Ascending aorta (tissue), 2 donors: ENCODE measurements around the gene NACAD. TPM values are rescaled to one million over a fixed set of nuclear protein-coding genes. Genes with fewer than 3 reads are reported as not detected.
A peak's percentile ranks its signal among the peaks of the same experiment; 100 is the strongest.

Source experiments
- DNase-seq, 2 donors: peaks; one replicate each; pipeline ENCODE4 v3.0.0-alpha.2; 2019; ENCODE audit warnings: low spot score in 2 of 2
- H3K27ac ChIP-seq, 2 donors: fragments of 200-600 bp; sonication (generic); one replicate each; pipeline ENCODE4 v1.5.1; 2016 to 2017; ENCODE audit warnings: mild to moderate bottlenecking in 1 of 2
- H3K27me3 ChIP-seq: fragments of 200-600 bp; sonication (generic); one replicate; pipeline ENCODE4 v1.5.1; 2017
- H3K36me3 ChIP-seq, 2 donors: fragments of 200-600 bp; sonication (generic); one replicate each; pipeline ENCODE4 v1.5.1; 2016
- H3K4me1 ChIP-seq, 2 donors: fragments of 200-600 bp; sonication (generic); one replicate each; pipeline ENCODE4 v1.5.1; 2016 to 2017; ENCODE audit warnings: mild to moderate bottlenecking in 1 of 2
- H3K4me3 ChIP-seq, 2 donors: fragments of 200-600 bp; sonication (generic); one replicate each; pipeline ENCODE4 v1.5.1; 2016 to 2017; ENCODE audit warnings: mild to moderate bottlenecking in 1 of 2
- H3K9me3 ChIP-seq, 2 donors: fragments of 200-600 bp; sonication (generic); one replicate each; pipeline ENCODE4 v1.5.1; 2016
- CTCF ChIP-seq, 3 experiments: fragments of 200-600 bp in 2 of 3; fragments of 450-650 bp in 1 of 3; sonication (generic) in 2 of 3; IDR thresholded peaks; one replicate each; pipeline ENCODE4 v1.5.1; 2016 to 2019; ENCODE audit warnings: antibody characterized with exemption in 3 of 3, mild to moderate bottlenecking in 1 of 3, moderate library complexity in 1 of 3
- intact Hi-C: fragments of 100-400 bp; cut with DNase I; formaldehyde crosslinking; loops from one replicate; pipeline ENCODE4 v1.15.1; 2023
- total RNA-seq: library from RNA; depleted of rRNA; stranded (reverse); fragments of >200 nt; gene quantifications from one replicate; pipeline ENCODE4 v1.1.0, GENCODE V29; 2016

The NACAD gene, protein sequence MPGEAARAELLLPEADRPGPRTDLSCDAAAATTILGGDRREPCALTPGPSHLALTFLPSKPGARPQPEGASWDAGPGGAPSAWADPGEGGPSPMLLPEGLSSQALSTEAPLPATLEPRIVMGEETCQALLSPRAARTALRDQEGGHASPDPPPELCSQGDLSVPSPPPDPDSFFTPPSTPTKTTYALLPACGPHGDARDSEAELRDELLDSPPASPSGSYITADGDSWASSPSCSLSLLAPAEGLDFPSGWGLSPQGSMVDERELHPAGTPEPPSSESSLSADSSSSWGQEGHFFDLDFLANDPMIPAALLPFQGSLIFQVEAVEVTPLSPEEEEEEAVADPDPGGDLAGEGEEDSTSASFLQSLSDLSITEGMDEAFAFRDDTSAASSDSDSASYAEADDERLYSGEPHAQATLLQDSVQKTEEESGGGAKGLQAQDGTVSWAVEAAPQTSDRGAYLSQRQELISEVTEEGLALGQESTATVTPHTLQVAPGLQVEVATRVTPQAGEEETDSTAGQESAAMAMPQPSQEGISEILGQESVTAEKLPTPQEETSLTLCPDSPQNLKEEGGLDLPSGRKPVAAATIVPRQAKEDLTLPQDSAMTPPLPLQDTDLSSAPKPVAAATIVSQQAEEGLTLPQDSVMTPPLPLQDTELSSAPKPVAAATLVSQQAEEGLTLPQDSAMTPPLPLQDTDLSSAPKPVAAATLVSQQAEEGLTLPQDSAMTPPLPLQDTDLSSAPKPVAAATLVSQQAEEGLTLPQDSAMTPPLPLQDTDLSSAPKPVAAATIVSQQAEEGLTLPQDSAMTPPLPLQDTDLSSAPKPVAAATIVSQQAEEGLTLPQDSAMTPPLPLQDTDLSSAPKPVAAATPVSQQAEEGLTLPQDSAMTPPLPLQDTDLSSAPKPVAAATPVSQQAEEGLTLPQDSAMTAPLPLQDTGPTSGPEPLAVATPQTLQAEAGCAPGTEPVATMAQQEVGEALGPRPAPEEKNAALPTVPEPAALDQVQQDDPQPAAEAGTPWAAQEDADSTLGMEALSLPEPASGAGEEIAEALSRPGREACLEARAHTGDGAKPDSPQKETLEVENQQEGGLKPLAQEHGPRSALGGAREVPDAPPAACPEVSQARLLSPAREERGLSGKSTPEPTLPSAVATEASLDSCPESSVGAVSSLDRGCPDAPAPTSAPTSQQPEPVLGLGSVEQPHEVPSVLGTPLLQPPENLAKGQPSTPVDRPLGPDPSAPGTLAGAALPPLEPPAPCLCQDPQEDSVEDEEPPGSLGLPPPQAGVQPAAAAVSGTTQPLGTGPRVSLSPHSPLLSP (N-terminal part only)
- total RNA-seq, result 7.1 TPM

DNA sequence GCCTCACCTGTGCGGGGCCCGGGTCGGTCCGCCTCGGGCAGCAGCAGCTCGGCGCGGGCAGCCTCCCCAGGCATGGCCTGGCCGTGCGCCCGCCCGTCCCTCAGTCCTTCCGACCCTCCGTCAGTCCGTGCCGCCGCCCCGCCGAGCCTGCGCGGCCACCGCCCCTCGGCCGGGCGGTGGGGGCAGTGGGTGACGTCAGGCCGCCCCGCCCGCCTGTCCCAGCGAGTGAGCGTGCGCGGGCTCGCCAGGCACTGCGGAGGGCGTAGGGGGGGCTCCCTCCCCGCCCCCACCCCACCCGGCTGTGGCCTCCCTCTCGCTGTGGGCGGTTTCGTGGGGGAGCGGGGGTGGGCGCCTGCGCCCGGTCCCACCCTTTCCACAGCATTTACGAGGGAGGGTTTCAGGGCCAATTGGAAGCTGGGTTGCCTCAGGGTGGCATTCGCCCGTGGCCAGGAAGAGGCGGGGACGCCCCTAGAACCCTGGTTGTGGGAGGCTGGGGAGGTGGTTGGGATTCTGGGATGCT lies at the start of gene NACAD:
Gene NACAD, minus strand, starts transcription at position 149 of the 520 bp plus-strand sequence. Its CDS starts 75 bp downstream, at position 74.
- Histone ChIP-seq H3K27ac (peak within 1 kb of the TSS; percentile 89 to 92), H3K4me1 (peaks cover 3 to 11% of the 10 kb centered on the region in 2 donors), H3K9me3 (no peaks in the 10 kb centered on the region), H3K36me3 (peaks cover 7 to 10% of the 10 kb centered on the region in 2 donors), H3K4me3 (peak within 1 kb of the TSS; percentile 80 to 91), H3K27me3 (no peaks in the 10 kb centered on the region)
- DNase-seq, result peak in 1 of 2 donors; percentile 78
- TF ChIP-seq CTCF (IDR thresholded peaks at IDR 0.05), result no peak
- intact Hi-C loops, result loop anchor here (1.0 to 10.0 kb wide), 7 partner anchors 22 to 1214 kb away; partner anchors contain the start of genes CCM2, H2AZ2, PPIA and PURB

- Histone ChIP-seq H3K4me1 (no peaks in the 10 kb centered on the region), H3K4me3 (no peak overlapping the region), H3K36me3 (no peaks in the 10 kb centered on the region), H3K27ac (no peak overlapping the region), H3K9me3 (no peaks in the 10 kb centered on the region), H3K27me3 (no peaks in the 10 kb centered on the region)
- intact Hi-C loops, result loop anchor here (2.0 to 5.0 kb wide), 2 partner anchors 164 to 280 kb away; no protein-coding TSS in a partner anchor
- DNase-seq, result no peak
- peak; percentile 68 to 89 (median 72) for TF ChIP-seq CTCF (IDR thresholded peaks at IDR 0.05)
These were observed 47.6 kb upstream of the NACAD start for GRCh38 chr7:45136106-45137060.

DNA sequence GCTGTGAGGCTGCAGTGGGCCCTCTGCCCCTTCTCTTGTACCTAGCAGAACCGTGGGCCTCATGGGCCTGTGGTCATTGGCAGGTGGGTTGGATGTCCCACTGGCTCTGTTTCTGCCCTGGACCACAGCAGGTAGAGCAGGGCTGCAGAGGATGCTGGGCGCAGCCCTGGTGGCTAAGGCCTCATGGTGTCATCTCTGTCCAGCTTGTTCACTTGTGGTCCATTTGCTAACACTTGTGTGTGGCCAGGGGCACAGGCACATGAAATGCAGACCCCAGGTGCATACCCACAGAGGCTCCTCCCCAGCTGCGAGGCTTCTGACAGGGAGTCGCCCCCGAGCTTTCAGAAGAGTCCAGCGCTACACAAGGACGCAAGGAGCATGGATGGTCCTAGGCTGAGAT lies 45.1 kb upstream of the NACAD start:
- no peak overlapping the region for H3K4me3 ChIP-seq
- no peak overlapping the region for H3K27ac ChIP-seq
- H3K9me3 ChIP-seq, result no peaks in the 10 kb centered on the region
- H3K36me3 ChIP-seq, result no peaks in the 10 kb centered on the region
- H3K27me3 ChIP-seq, result no peaks in the 10 kb centered on the region
- no peak for DNase-seq
- intact Hi-C loops, result no loop called here
- no peaks in the 10 kb centered on the region for H3K4me1 ChIP-seq
- no peak for TF ChIP-seq CTCF (IDR thresholded peaks at IDR 0.05)

GRCh38 chr7:45133352-45133751 lies 44.6 kb upstream of the NACAD start:
- Histone ChIP-seq H3K9me3 (no peaks in the 10 kb centered on the region), H3K4me1 (no peaks in the 10 kb centered on the region), H3K27me3 (no peaks in the 10 kb centered on the region), H3K36me3 (no peaks in the 10 kb centered on the region), H3K4me3 (no peak overlapping the region), H3K27ac (no peak overlapping the region)
- DNase-seq, result no peak
- TF ChIP-seq CTCF (IDR thresholded peaks at IDR 0.05), result no peak
- intact Hi-C loops, result no loop called here
